ENCODE measurements around the gene IFT43.

IFT43 gene

GRCh38 chr14:75968456-75968855, 17.1 kb upstream of the IFT43 start:
- no peaks in the 10 kb centered on the region for H3K4me1 ChIP-seq (ENCODE audit: control insufficient read depth in 1 of 2, insufficient read depth in 2 of 2, low read length in 2 of 2)
- no peak overlapping the region for H3K4me3 ChIP-seq (ENCODE audit: low read depth in 1 of 2, low read length in 2 of 2)
- no peaks in the 10 kb centered on the region for H3K9me3 ChIP-seq (ENCODE audit: control insufficient read depth in 1 of 2, low read length in 2 of 2)
- no peak overlapping the region for H3K9ac ChIP-seq (ENCODE audit: low read depth in 1 of 2, low read length in 2 of 2)
- no peak overlapping the region for H3K27ac ChIP-seq (ENCODE audit: low read depth, low read length)
- H3K36me3 ChIP-seq (ENCODE audit: control insufficient read depth in 1 of 2, insufficient read depth in 2 of 2, low read length in 2 of 2), result peaks cover 0 to 19% of the 10 kb centered on the region in 2 donors
- H3K27me3 ChIP-seq (ENCODE audit: control insufficient read depth in 1 of 2, insufficient read depth in 2 of 2, low read length in 2 of 2), result no peaks in the 10 kb centered on the region

GRCh38 chr14:75969126-75969525, 16.4 kb upstream of the IFT43 start:
- no peaks in the 10 kb centered on the region for H3K9me3 ChIP-seq (ENCODE audit: control insufficient read depth in 1 of 2, low read length in 2 of 2)
- H3K4me3 ChIP-seq (ENCODE audit: low read depth in 1 of 2, low read length in 2 of 2), result no peak overlapping the region
- H3K4me1 ChIP-seq (ENCODE audit: control insufficient read depth in 1 of 2, insufficient read depth in 2 of 2, low read length in 2 of 2), result no peaks in the 10 kb centered on the region
- H3K27ac ChIP-seq (ENCODE audit: low read depth, low read length), result no peak overlapping the region
- H3K27me3 ChIP-seq (ENCODE audit: control insufficient read depth in 1 of 2, insufficient read depth in 2 of 2, low read length in 2 of 2), result no peaks in the 10 kb centered on the region
- H3K36me3 ChIP-seq (ENCODE audit: control insufficient read depth in 1 of 2, insufficient read depth in 2 of 2, low read length in 2 of 2), result peaks cover 0 to 19% of the 10 kb centered on the region in 2 donors
- no peak overlapping the region for H3K9ac ChIP-seq (ENCODE audit: low read depth in 1 of 2, low read length in 2 of 2)

GRCh38 chr14:75969891-75970290, 15.7 kb upstream of the IFT43 start:
- Histone ChIP-seq H3K27me3 (ENCODE audit: control insufficient read depth in 1 of 2, insufficient read depth in 2 of 2, low read length in 2 of 2) (no peaks in the 10 kb centered on the region), H3K9me3 (ENCODE audit: control insufficient read depth in 1 of 2, low read length in 2 of 2) (no peaks in the 10 kb centered on the region), H3K9ac (ENCODE audit: low read depth in 1 of 2, low read length in 2 of 2) (no peak overlapping the region), H3K36me3 (ENCODE audit: control insufficient read depth in 1 of 2, insufficient read depth in 2 of 2, low read length in 2 of 2) (peaks cover 0 to 17% of the 10 kb centered on the region in 2 donors), H3K4me3 (ENCODE audit: low read depth in 1 of 2, low read length in 2 of 2) (no peak overlapping the region), H3K27ac (ENCODE audit: low read depth, low read length) (no peak overlapping the region), H3K4me1 (ENCODE audit: control insufficient read depth in 1 of 2, insufficient read depth in 2 of 2, low read length in 2 of 2) (no peaks in the 10 kb centered on the region)

GRCh38 chr14:75970989-75971388, 14.6 kb upstream of the IFT43 start:
- Histone ChIP-seq H3K27ac (ENCODE audit: low read depth, low read length) (no peak overlapping the region), H3K36me3 (ENCODE audit: control insufficient read depth in 1 of 2, insufficient read depth in 2 of 2, low read length in 2 of 2) (peaks cover 0 to 6% of the 10 kb centered on the region in 2 donors), H3K9me3 (ENCODE audit: control insufficient read depth in 1 of 2, low read length in 2 of 2) (no peaks in the 10 kb centered on the region), H3K9ac (ENCODE audit: low read depth in 1 of 2, low read length in 2 of 2) (no peak overlapping the region), H3K4me3 (ENCODE audit: low read depth in 1 of 2, low read length in 2 of 2) (no peak overlapping the region), H3K27me3 (ENCODE audit: control insufficient read depth in 1 of 2, insufficient read depth in 2 of 2, low read length in 2 of 2) (no peaks in the 10 kb centered on the region), H3K4me1 (ENCODE audit: control insufficient read depth in 1 of 2, insufficient read depth in 2 of 2, low read length in 2 of 2) (no peaks in the 10 kb centered on the region)

GRCh38 chr14:75971509-75971908, 14.1 kb upstream of the IFT43 start:
- H3K9me3 ChIP-seq (ENCODE audit: control insufficient read depth in 1 of 2, low read length in 2 of 2), result no peaks in the 10 kb centered on the region
- no peaks in the 10 kb centered on the region for H3K4me1 ChIP-seq (ENCODE audit: control insufficient read depth in 1 of 2, insufficient read depth in 2 of 2, low read length in 2 of 2)
- peaks cover 0 to 5% of the 10 kb centered on the region in 2 donors for H3K36me3 ChIP-seq (ENCODE audit: control insufficient read depth in 1 of 2, insufficient read depth in 2 of 2, low read length in 2 of 2)
- H3K4me3 ChIP-seq (ENCODE audit: low read depth in 1 of 2, low read length in 2 of 2), result no peak overlapping the region
- H3K9ac ChIP-seq (ENCODE audit: low read depth in 1 of 2, low read length in 2 of 2), result no peak overlapping the region
- H3K27ac ChIP-seq (ENCODE audit: low read depth, low read length), result no peak overlapping the region
- H3K27me3 ChIP-seq (ENCODE audit: control insufficient read depth in 1 of 2, insufficient read depth in 2 of 2, low read length in 2 of 2), result no peaks in the 10 kb centered on the region

GRCh38 chr14:75972801-75973421, 12.7 kb upstream of the IFT43 start:
- no peak overlapping the region for H3K9ac ChIP-seq (ENCODE audit: low read depth in 1 of 2, low read length in 2 of 2)

GRCh38 chr14:75976826-75977581, 8.6 kb upstream of the IFT43 start:
- Histone ChIP-seq H3K27me3 (ENCODE audit: control insufficient read depth in 1 of 2, insufficient read depth in 2 of 2, low read length in 2 of 2) (no peaks in the 10 kb centered on the region), H3K4me3 (ENCODE audit: low read depth in 1 of 2, low read length in 2 of 2) (no peak overlapping the region), H3K36me3 (ENCODE audit: control insufficient read depth in 1 of 2, insufficient read depth in 2 of 2, low read length in 2 of 2) (no peaks in the 10 kb centered on the region), H3K9me3 (ENCODE audit: control insufficient read depth in 1 of 2, low read length in 2 of 2) (no peaks in the 10 kb centered on the region), H3K9ac (ENCODE audit: low read depth in 1 of 2, low read length in 2 of 2) (no peak overlapping the region), H3K4me1 (ENCODE audit: control insufficient read depth in 1 of 2, insufficient read depth in 2 of 2, low read length in 2 of 2) (peaks cover 27 to 29% of the 10 kb centered on the region in 2 donors), H3K27ac (ENCODE audit: low read depth, low read length) (no peak overlapping the region)

More at GRCh38 chr14:75972801-75973421, 12.7 kb upstream of the IFT43 start:
- Histone ChIP-seq H3K27me3 (ENCODE audit: control insufficient read depth in 1 of 2, insufficient read depth in 2 of 2, low read length in 2 of 2) (no peaks in the 10 kb centered on the region), H3K4me1 (ENCODE audit: control insufficient read depth in 1 of 2, insufficient read depth in 2 of 2, low read length in 2 of 2) (peaks cover 5 to 14% of the 10 kb centered on the region in 2 donors), H3K9me3 (ENCODE audit: control insufficient read depth in 1 of 2, low read length in 2 of 2) (no peaks in the 10 kb centered on the region), H3K36me3 (ENCODE audit: control insufficient read depth in 1 of 2, insufficient read depth in 2 of 2, low read length in 2 of 2) (no peaks in the 10 kb centered on the region), H3K4me3 (ENCODE audit: low read depth in 1 of 2, low read length in 2 of 2) (no peak overlapping the region), H3K27ac (ENCODE audit: low read depth, low read length) (no peak overlapping the region)

- peaks cover 27 to 29% of the 10 kb centered on the region in 2 donors for H3K4me1 ChIP-seq (ENCODE audit: control insufficient read depth in 1 of 2, insufficient read depth in 2 of 2, low read length in 2 of 2)
- H3K9me3 ChIP-seq (ENCODE audit: control insufficient read depth in 1 of 2, low read length in 2 of 2), result no peaks in the 10 kb centered on the region
- no peak overlapping the region for H3K4me3 ChIP-seq (ENCODE audit: low read depth in 1 of 2, low read length in 2 of 2)
- no peak overlapping the region for H3K9ac ChIP-seq (ENCODE audit: low read depth in 1 of 2, low read length in 2 of 2)
- no peak overlapping the region for H3K27ac ChIP-seq (ENCODE audit: low read depth, low read length)
- H3K36me3 ChIP-seq (ENCODE audit: control insufficient read depth in 1 of 2, insufficient read depth in 2 of 2, low read length in 2 of 2), result no peaks in the 10 kb centered on the region
- no peaks in the 10 kb centered on the region for H3K27me3 ChIP-seq (ENCODE audit: control insufficient read depth in 1 of 2, insufficient read depth in 2 of 2, low read length in 2 of 2)
These were observed 8.0 kb upstream of the IFT43 start for GRCh38 chr14:75977582-75977943.

- Histone ChIP-seq H3K9me3 (ENCODE audit: control insufficient read depth in 1 of 2, low read length in 2 of 2) (no peaks in the 10 kb centered on the region), H3K9ac (ENCODE audit: low read depth in 1 of 2, low read length in 2 of 2) (no peak overlapping the region), H3K27me3 (ENCODE audit: control insufficient read depth in 1 of 2, insufficient read depth in 2 of 2, low read length in 2 of 2) (no peaks in the 10 kb centered on the region), H3K4me1 (ENCODE audit: control insufficient read depth in 1 of 2, insufficient read depth in 2 of 2, low read length in 2 of 2) (peaks cover 29 to 32% of the 10 kb centered on the region in 2 donors), H3K27ac (ENCODE audit: low read depth, low read length) (no peak overlapping the region), H3K4me3 (ENCODE audit: low read depth in 1 of 2, low read length in 2 of 2) (no peak overlapping the region), H3K36me3 (ENCODE audit: control insufficient read depth in 1 of 2, insufficient read depth in 2 of 2, low read length in 2 of 2) (no peaks in the 10 kb centered on the region)
These were observed 7.3 kb upstream of the IFT43 start for GRCh38 chr14:75978249-75978731.

GRCh38 chr14:75979071-75979571, 6.4 kb upstream of the IFT43 start:
- Histone ChIP-seq H3K9me3 (ENCODE audit: control insufficient read depth in 1 of 2, low read length in 2 of 2) (no peaks in the 10 kb centered on the region), H3K4me1 (ENCODE audit: control insufficient read depth in 1 of 2, insufficient read depth in 2 of 2, low read length in 2 of 2) (peaks cover 29 to 32% of the 10 kb centered on the region in 2 donors), H3K27ac (ENCODE audit: low read depth, low read length) (no peak overlapping the region), H3K9ac (ENCODE audit: low read depth in 1 of 2, low read length in 2 of 2) (no peak overlapping the region), H3K4me3 (ENCODE audit: low read depth in 1 of 2, low read length in 2 of 2) (peak overlapping the region in 1 of 2 donors; percentile 32), H3K27me3 (ENCODE audit: control insufficient read depth in 1 of 2, insufficient read depth in 2 of 2, low read length in 2 of 2) (no peaks in the 10 kb centered on the region), H3K36me3 (ENCODE audit: control insufficient read depth in 1 of 2, insufficient read depth in 2 of 2, low read length in 2 of 2) (no peaks in the 10 kb centered on the region)
